Measurements from ENCODE around the gene RIMS1.

Gene RIMS1

DNA sequence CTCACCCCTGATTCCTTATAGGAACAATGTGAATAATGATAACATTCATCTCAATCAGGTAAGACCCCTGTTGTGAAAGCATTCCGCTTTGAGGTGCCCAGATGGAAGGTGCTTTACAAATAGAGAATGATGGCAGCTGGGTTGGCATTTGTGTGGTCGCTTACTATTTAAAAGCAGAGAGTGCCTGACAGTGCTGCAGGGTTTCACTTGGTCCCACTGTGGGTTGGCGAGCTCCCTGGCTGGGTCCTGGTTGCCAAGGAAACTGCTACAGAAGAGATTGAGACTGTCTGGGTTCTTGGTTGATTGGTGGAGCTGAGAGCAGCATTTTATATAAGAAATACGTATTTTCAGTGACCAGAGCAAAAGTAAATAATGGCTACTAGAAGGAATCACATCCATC lies 528.3 kb downstream of the RIMS1 start:
- DNase-seq (ENCODE audit: low read depth, low spot score), result no peak

DNA sequence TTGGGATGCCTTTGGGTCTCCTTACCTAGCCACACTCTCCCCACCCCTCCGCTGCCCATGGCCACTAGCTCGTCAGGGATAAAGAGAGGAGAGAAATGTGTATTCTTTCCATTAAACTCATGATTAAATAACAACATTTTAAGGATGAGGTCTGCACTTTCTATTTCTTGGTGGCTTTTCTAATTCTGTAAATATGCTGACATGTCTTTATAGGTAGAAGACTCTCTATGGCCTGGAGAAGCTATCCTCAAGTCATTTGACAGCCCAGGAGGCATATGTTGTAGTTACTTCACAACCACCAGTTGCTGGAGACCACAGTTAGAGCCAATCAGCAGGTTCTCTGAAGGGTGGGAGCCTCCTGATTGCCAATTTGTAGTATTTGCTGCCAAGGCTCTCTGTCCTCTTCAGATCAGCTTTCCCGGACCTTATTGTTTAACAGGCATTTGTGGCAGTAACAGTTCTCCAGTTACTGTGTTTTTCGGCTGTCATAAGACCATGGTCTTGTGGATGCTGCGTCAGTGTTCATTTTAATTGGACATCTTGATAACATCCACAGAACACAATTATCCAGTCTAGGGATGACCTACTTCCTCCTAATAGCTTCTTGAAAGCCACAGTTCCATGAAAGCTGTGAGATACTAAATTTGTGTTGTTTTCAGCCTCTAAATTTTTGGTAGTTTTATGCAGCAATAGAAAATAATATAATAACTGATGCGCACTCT lies 530.6 kb downstream of the RIMS1 start:
- no peak for DNase-seq (ENCODE audit: low read depth, low spot score)

DNA sequence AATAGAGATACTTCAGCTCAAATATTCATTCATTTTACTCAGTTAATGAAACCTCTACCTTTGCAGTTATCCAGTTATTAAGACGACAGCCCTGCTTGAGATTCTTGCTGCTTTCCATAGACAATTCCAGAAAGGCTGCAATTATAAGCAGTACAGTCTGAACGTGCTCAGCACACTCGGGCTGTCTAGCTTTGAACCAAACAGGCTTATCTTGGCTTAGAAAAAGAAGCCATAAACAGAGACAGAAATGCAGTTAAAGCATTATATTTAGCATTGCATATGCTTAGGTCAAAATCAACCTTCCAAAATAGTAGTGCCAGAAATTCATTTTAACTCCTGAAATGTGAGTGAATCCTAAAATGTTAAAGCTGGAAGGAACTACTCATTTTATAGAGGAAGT lies 531.4 kb downstream of the RIMS1 start:
- DNase-seq (ENCODE audit: low read depth, low spot score), result no peak

DNA sequence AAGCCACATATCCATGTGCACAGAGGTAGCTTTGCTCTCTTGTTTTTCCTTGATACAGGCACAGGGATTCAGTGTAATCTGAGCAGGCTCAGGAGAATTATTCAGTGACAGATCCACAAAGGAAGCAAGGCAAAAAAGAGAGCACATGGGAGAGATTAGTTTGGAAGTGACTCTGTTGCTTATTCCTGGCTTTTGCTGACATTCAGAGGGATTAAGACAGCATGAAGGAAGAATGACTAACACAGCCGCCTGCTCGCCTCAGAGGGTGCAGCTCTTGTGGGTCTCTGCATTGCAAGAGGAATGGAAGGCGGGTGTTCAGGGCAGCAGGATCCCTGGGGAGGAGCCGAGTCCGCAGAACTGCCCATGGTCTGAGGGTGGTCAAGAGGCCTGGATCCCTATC lies 532.1 kb downstream of the RIMS1 start:
- no peak for DNase-seq (ENCODE audit: low read depth, low spot score)

DNA sequence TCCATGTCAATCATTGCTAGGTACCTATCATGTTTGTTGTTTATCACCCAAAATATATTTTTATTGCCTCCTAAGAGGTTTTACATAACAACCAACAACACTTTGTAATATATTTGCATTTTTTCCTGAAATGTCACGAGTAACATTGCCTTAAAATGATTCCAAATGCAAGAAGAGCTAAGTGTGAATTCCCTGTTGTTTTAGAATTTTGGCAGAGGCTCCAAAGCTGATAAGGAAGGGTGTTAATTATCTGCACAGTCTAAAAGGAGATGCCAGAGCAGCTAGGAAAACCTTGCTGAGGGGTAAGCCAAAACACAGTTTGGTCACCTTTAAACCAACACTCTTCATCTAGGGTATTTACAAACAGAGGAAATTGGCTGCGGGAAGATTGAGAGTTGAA lies 533.6 kb downstream of the RIMS1 start:
- no peak for DNase-seq (ENCODE audit: low read depth, low spot score)

DNA sequence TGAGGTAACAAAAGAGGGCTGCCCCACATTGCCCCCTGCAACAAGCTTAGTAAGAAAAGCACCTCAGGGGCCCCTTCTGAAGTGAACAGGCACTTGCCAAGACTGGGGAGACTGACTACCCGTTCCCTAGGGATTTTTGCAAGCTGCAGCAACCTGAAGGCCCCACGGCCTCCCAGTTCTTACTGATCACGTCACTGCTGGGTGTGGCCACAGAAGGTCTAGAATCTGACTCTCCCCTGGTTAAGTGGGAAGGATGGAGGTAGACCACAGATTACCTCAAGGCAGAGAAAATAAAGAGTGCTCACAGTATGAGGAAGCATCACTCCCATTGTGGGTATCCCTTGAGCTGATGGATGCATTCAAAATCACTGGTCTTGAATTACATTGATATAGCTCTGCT lies 534.1 kb downstream of the RIMS1 start:
- no peak for DNase-seq (ENCODE audit: low read depth, low spot score)

DNA sequence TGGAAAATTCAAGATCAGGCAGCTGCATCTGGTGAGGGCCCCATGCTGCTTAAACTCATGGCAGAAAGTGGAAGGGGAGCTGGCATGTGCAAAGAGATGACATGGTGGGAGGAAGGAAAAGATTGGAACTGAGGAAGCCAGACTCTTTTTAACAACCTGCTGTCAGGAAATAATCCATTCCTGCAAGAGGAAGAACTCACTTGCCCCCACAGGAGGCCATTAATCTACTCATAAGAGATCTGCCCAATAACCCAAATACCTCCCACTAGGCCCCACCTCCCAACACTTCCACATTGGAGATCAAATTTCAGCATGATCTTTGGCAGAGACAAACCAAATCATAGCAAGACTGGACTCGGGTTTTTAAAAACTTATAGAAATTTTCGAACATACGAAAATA lies 535.0 kb downstream of the RIMS1 start:
- DNase-seq (ENCODE audit: low read depth, low spot score), result no peak

DNA sequence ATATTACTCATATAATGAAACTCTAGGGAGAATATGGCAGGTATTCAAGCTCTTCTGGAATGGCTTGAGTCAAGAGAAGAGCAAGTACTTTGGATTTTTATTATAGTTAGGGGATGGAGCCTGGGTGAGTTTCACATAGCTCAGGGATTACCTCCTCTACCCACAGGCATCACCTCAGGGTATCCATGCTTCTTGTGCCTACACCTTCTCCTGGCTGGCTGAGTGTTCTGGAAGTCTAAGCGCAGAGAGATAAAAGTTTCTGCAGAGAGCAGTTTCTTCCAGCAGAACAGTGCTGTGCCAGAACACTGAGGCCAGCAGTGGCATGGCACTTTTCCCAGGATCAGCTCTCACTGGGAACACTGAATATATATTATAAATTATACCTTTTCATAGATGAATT lies 535.8 kb downstream of the RIMS1 start:
- no peak for DNase-seq (ENCODE audit: low read depth, low spot score)

DNA sequence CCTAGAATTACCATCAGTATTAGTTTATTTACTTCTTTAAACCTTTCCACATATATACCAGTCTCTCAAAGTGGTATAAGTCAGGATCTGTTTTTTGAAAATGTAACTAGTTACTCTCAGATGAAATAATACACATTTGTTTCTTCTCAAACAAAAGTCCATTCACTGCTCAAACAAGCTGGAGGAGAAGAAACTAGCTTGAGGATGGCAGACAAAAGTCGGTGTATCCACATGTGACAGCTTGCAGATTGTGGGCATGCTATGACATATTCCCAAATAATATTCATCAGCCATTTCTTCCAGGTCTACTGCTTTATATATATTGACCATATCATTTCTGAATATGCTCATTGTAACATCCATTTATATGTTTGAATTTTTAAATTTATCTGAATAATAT lies 538.1 kb downstream of the RIMS1 start:
- no peak for DNase-seq (ENCODE audit: low read depth, low spot score)

DNA sequence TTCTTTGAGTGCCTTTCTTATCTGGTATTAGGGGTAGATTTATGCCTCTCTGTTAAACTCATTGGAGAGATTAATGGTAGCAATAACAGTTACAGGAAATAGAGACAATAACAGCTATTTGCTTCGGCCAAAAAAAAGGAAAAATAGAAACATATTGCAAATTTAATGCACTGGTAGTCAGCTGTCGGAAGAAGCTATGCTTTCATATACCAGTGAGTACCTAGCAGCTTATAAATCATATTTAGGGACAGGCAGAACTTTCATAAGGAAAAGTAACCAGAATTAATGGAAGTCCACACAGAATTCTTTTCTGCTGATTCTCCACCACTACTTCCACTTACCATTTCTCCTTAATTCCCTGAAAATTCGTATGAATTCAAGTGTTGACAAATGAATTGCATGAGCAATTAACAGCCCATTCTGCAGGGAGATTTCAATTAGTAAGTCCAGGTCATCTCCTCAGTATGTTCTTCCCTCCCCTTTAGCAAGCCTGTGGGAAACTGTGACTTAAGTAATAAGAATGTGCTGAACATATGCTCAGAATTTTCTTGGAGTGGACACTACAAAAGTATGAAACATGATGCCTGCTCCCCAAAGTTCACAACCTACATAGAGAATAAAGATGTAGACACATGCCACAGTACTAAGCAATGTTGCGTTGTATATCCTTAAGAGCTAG lies 538.8 kb downstream of the RIMS1 start:
- no peak for DNase-seq (ENCODE audit: low read depth, low spot score)

DNA sequence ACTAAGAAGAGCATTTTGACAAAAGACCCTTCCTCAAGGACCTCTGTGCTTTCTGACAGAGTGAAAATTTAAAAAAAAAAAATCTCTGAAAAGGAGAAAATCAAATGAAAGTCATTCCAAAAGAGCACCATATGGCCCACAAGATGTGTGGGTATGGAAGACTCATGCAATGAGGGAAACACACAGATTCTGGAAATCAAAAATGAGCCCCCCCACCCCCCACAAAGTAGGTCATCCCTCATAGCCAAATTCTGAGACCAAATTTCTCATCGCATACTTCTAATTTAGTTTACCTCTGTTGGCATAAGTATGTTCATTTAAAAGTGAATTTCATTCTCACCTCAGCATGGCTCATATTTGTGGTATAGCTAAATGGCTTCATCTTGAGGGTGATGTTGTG lies 554.3 kb downstream of the RIMS1 start:
- no peak for DNase-seq (ENCODE audit: low read depth, low spot score)

DNA sequence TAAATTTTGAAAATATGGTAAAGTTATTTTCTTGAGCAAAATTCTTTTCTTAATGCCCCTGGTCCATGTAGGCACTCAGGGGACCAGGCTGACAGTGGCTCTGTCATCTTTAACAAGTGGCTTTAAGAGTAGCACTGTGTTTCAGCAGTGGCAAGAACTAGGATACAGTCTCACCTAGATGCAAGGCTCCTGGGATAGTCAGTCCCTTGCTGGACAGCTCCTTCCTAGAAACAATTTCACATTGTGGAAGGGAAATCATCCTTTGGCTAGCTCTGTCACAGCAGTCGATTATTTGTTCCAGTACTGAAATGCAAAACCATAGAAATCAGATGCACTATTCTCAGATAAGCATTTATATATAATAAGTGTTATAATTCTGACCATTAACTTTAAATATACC lies 560.1 kb downstream of the RIMS1 start:
- DNase-seq (ENCODE audit: low read depth, low spot score), result no peak

Measured in iPS DF 19.7 (cell line).